OCI-LY7 (cell line): ENCODE measurements around the gene DENND6B. TPM values are rescaled to one million over a fixed set of nuclear protein-coding genes. Genes with fewer than 3 reads are reported as not detected.

Source experiments
- BruUV-seq: library from RNA; stranded (reverse); fragments of 400-500 nt; replicated peaks from 2 replicates; lab custom pipeline; 2021; lab: Mats Ljungman, UMichigan
- CTCF ChIA-PET: fragments of 300-600 bp; sonication (Branson Sonifier 250); formaldehyde crosslinking; loops from one replicate; lab custom pipeline; 2022; ENCODE audit warnings: antibody characterized with exemption; ENCODE audit not compliant: unreplicated experiment; lab: Charles Lee
- POLR2A ChIA-PET: fragments of 300-600 bp; sonication (Branson Sonifier 250); formaldehyde crosslinking; loops from one replicate; lab custom pipeline; 2022; ENCODE audit warnings: antibody characterized with exemption; lab: Charles Lee
- DNase-seq: peaks from one replicate; pipeline ENCODE4 v3.0.0-alpha.2; 2015; ENCODE audit warnings: low spot score
- H2AFZ ChIP-seq: fragments of 200-600 bp; sonication (generic), shearing (Covaris generic); 2 replicates; pipeline ENCODE4 v1.6.1; 2014; ENCODE audit warnings: mild to moderate bottlenecking, antibody characterized with exemption, low read length, moderate library complexity
- H3K27ac ChIP-seq: fragments of 200-600 bp; sonication (generic); 2 replicates; pipeline ENCODE4 v1.5.1; 2014; ENCODE audit warnings: mixed run types, low read depth, mild to moderate bottlenecking, moderate library complexity, low read length, inconsistent platforms; ENCODE audit not compliant: poor library complexity, severe bottlenecking
- H3K36me3 ChIP-seq: fragments of 200-600 bp; sonication (generic); 2 replicates; pipeline ENCODE4 v1.6.1; 2014; ENCODE audit warnings: mild to moderate bottlenecking, antibody characterized with exemption, low read length, moderate library complexity, mixed read lengths; ENCODE audit not compliant: insufficient read depth
- H3K4me1 ChIP-seq: fragments of 200-600 bp; sonication (generic); 2 replicates; pipeline ENCODE4 v1.5.1; 2014; ENCODE audit warnings: mild to moderate bottlenecking, low read length; ENCODE audit not compliant: insufficient read depth, poor library complexity, severe bottlenecking
- H3K4me2 ChIP-seq: fragments of 200-600 bp; sonication (generic); 2 replicates; pipeline ENCODE4 v1.6.1; 2014; ENCODE audit warnings: mild to moderate bottlenecking, low read length
- H3K4me3 ChIP-seq: fragments of 200-600 bp; sonication (generic); 2 replicates; pipeline ENCODE4 v1.5.1; 2014; ENCODE audit warnings: mild to moderate bottlenecking, low read depth, low read length; ENCODE audit not compliant: poor library complexity, severe bottlenecking
- H3K79me2 ChIP-seq: fragments of 200-600 bp; sonication (generic); 2 replicates; pipeline ENCODE4 v1.6.1; 2016; ENCODE audit warnings: low read depth, mild to moderate bottlenecking, low read length, moderate library complexity, mixed read lengths; ENCODE audit not compliant: insufficient read depth
- H3K9me2 ChIP-seq: fragments of 200-600 bp; sonication (generic); 2 replicates; pipeline ENCODE4 v1.6.1; 2016; ENCODE audit warnings: mild to moderate bottlenecking, low read length, mixed read lengths; ENCODE audit not compliant: insufficient read depth
- H3K9me3 ChIP-seq: fragments of 200-600 bp; sonication (generic); 2 replicates; pipeline ENCODE4 v1.6.1; 2014; ENCODE audit warnings: mild to moderate bottlenecking, mixed run types, low read length, mixed read lengths
- H4K20me1 ChIP-seq: fragments of 200-600 bp; sonication (generic); 2 replicates; pipeline ENCODE4 v1.6.1; 2014; ENCODE audit warnings: mild to moderate bottlenecking, antibody characterized with exemption, low read length, moderate library complexity, mixed read lengths; ENCODE audit not compliant: insufficient read depth
- CTCF ChIP-seq: fragments of 200-600 bp; sonication (generic); conservative IDR thresholded peaks from 2 replicates; pipeline ENCODE4 v1.5.1; 2014; ENCODE audit warnings: mild to moderate bottlenecking, antibody characterized with exemption, low read length, moderate library complexity, mixed read lengths
- EZH2phosphoT487 ChIP-seq: fragments of 200-600 bp; sonication (generic); IDR thresholded peaks from 2 replicates; pipeline ENCODE4 v1.6.1; 2018; ENCODE audit warnings: low read depth, borderline replicate concordance, mild to moderate bottlenecking, mixed run types, antibody characterized with exemption, low read length, moderate library complexity, mixed read lengths
- intact Hi-C: fragments of 100-400 bp; cut with micrococcal nuclease; formaldehyde crosslinking; loops from one replicate; pipeline ENCODE4 v1.10.0; 2022; ENCODE audit not compliant: unreplicated experiment
- total RNA-seq, 2 experiments: library from RNA; depleted of rRNA in 1 of 2; stranded (reverse); fragments of >200 nt in 1 of 2; shearing (Covaris generic) in 1 of 2; gene quantifications; 2 replicates each; pipeline ENCODE4 v1.2.3, GENCODE V29; 2014 to 2022

Gene DENND6B
- total RNA-seq, 2 experiments from 2014 or later = 31.6 to 45.0 TPM

- peak overlapping the region; percentile 70 for H3K4me2 ChIP-seq
- no TSS peak for BruUV-seq
- H2AFZ ChIP-seq = no peak overlapping the region
- peak overlapping the region; percentile 48 for H3K4me3 ChIP-seq
- intact Hi-C loops = no loop called here
- H3K9me3 ChIP-seq = no peaks in the 10 kb centered on the region
- POLR2A ChIA-PET = no interaction called here
- peaks cover 63% of the 10 kb centered on the region for H3K4me1 ChIP-seq
- TF ChIP-seq EZH2phosphoT487 (no peak), CTCF (no peak)
- no peaks in the 10 kb centered on the region for H3K9me2 ChIP-seq
- CTCF ChIA-PET = no interaction called here
- no peak for DNase-seq
- no peaks in the 10 kb centered on the region for H3K36me3 ChIP-seq
- H3K79me2 ChIP-seq = no peaks in the 10 kb centered on the region
- H4K20me1 ChIP-seq = no peaks in the 10 kb centered on the region
- H3K27ac ChIP-seq = no peak overlapping the region
These were observed 13.8 kb downstream of the DENND6B start for GRCh38 chr22:50313021-50313420.

GRCh38 chr22:50312371-50312770, 14.4 kb downstream of the DENND6B start:
- no peak for DNase-seq
- Histone ChIP-seq H3K27ac (no peak overlapping the region), H3K9me2 (no peaks in the 10 kb centered on the region), H3K36me3 (no peaks in the 10 kb centered on the region), H3K4me3 (no peak overlapping the region), H3K9me3 (no peaks in the 10 kb centered on the region), H3K4me2 (no peak overlapping the region), H3K4me1 (peaks cover 62% of the 10 kb centered on the region), H2AFZ (no peak overlapping the region), H3K79me2 (no peaks in the 10 kb centered on the region), H4K20me1 (no peaks in the 10 kb centered on the region)
- ChIA-PET POLR2A (no interaction called here), CTCF (no interaction called here)
- intact Hi-C loops = no loop called here
- BruUV-seq = no TSS peak
- TF ChIP-seq EZH2phosphoT487 (no peak), CTCF (no peak)

GRCh38 chr22:50311606-50312351, 15.0 kb downstream of the DENND6B start:
- Histone ChIP-seq H4K20me1 (no peaks in the 10 kb centered on the region), H2AFZ (no peak overlapping the region), H3K79me2 (no peaks in the 10 kb centered on the region), H3K4me2 (no peak overlapping the region), H3K4me1 (peaks cover 63% of the 10 kb centered on the region), H3K36me3 (no peaks in the 10 kb centered on the region), H3K27ac (no peak overlapping the region), H3K9me2 (no peaks in the 10 kb centered on the region), H3K9me3 (no peaks in the 10 kb centered on the region), H3K4me3 (no peak overlapping the region)
- no peak for DNase-seq
- TF ChIP-seq CTCF (no peak), EZH2phosphoT487 (no peak)
- intact Hi-C loops = no loop called here
- POLR2A ChIA-PET = no interaction called here
- CTCF ChIA-PET = no interaction called here
- BruUV-seq = TSS peak; percentile 77
